WTC11 (cell line): ENCODE results near the gene JAKMIP1. TPM values are rescaled to one million over a fixed set of nuclear protein-coding genes. Genes with fewer than 3 reads are reported as not detected.

ENCODE experiments used
- ATAC-seq: fragments of 200-7000 bp; cut with Tn5 transposase; 2 replicates; pipeline ENCODE4 v1.10.0; 2021; ENCODE audit warnings: mild to moderate bottlenecking, moderate library complexity
- CTCF ChIA-PET: fragments of 300-600 bp; sonication (Branson Sonifier 250); formaldehyde crosslinking; loops from one replicate; lab custom pipeline; 2021; ENCODE audit warnings: antibody characterized with exemption; lab: Charles Lee
- POLR2A ChIA-PET: fragments of 350-600 bp; sonication (Branson Sonifier 250); formaldehyde crosslinking; loops from one replicate; lab custom pipeline; 2021; ENCODE audit warnings: antibody characterized with exemption; lab: Charles Lee
- DNase-seq: peaks from one replicate; pipeline ENCODE4 v3.0.0; 2021; ENCODE audit warnings: low spot score
- H3K27ac Mint-ChIP-seq: 2 replicates; pipeline ENCODE4 v1.8.0; 2021; ENCODE audit warnings: mixed read lengths
- H3K27me3 Mint-ChIP-seq: 2 replicates; pipeline ENCODE4 v1.8.0; 2021; ENCODE audit warnings: low read depth, mild to moderate bottlenecking, moderate library complexity, mixed read lengths
- H3K36me3 Mint-ChIP-seq: 2 replicates; pipeline ENCODE4 v1.8.0; 2021; ENCODE audit warnings: mixed read lengths
- H3K4me1 Mint-ChIP-seq: 2 replicates; pipeline ENCODE4 v1.8.0; 2022; ENCODE audit warnings: mixed read lengths
- H3K4me3 Mint-ChIP-seq: 2 replicates; pipeline ENCODE4 v1.8.0; 2021; ENCODE audit warnings: mild to moderate bottlenecking, moderate library complexity, mixed read lengths
- H3K9me3 Mint-ChIP-seq: 2 replicates; pipeline ENCODE4 v1.8.0; 2021; ENCODE audit warnings: mixed read lengths
- AR ChIP-seq: fragments of 250-450 bp; sonication (Bioruptor Pico); IDR thresholded peaks from 2 replicates; pipeline ENCODE4 v1.9.0; 2021; ENCODE audit warnings: mild to moderate bottlenecking
- ATF1 ChIP-seq: sonication (generic); formaldehyde crosslinking; IDR thresholded peaks from 2 replicates; pipeline ENCODE4 v1.8.1; 2023; ENCODE audit warnings: mild to moderate bottlenecking, moderate library complexity, missing genetic modification reagents
- CBFB ChIP-seq: sonication (generic); formaldehyde crosslinking; IDR thresholded peaks from 2 replicates; pipeline ENCODE4 v1.8.1; 2022; ENCODE audit warnings: mild to moderate bottlenecking, low read depth, missing genetic modification reagents
- CTCF ChIP-seq: fragments of 200-600 bp; IDR thresholded peaks from 2 replicates; pipeline ENCODE4 v1.8.0; 2022; ENCODE audit warnings: antibody characterized with exemption
- E2F5 ChIP-seq: sonication (generic); formaldehyde crosslinking; IDR thresholded peaks from 2 replicates; pipeline ENCODE4 v1.8.1; 2022; ENCODE audit warnings: mild to moderate bottlenecking, moderate library complexity, missing genetic modification reagents
- ELF4 ChIP-seq: sonication (generic); formaldehyde crosslinking; IDR thresholded peaks from 2 replicates; pipeline ENCODE4 v1.8.1; 2022; ENCODE audit warnings: low read depth, mild to moderate bottlenecking, moderate library complexity, missing genetic modification reagents
- ERG ChIP-seq: fragments of 250-450 bp; sonication (Bioruptor Pico); IDR thresholded peaks from 2 replicates; pipeline ENCODE4 v1.8.0; 2021; ENCODE audit warnings: mild to moderate bottlenecking
- FOXP1 ChIP-seq: sonication (generic); formaldehyde crosslinking; IDR thresholded peaks from 2 replicates; pipeline ENCODE4 v1.8.0; 2022; ENCODE audit warnings: missing genetic modification reagents, mild to moderate bottlenecking, moderate library complexity, borderline replicate concordance
- GTF2I ChIP-seq: fragments of 250-450 bp; sonication (Bioruptor Pico); conservative IDR thresholded peaks from 2 replicates; pipeline ENCODE4 v1.4.0; 2021; ENCODE audit warnings: mild to moderate bottlenecking
- HMGXB4 ChIP-seq: sonication (generic); formaldehyde crosslinking; IDR thresholded peaks from 2 replicates; pipeline ENCODE4 v1.8.1; 2023; ENCODE audit warnings: mild to moderate bottlenecking, moderate library complexity, missing genetic modification reagents
- JUN ChIP-seq: sonication (generic); formaldehyde crosslinking; IDR thresholded peaks from 2 replicates; pipeline ENCODE4 v1.8.0; 2023; ENCODE audit warnings: mild to moderate bottlenecking, missing genetic modification reagents
- PRRX2 ChIP-seq: fragments of 250-450 bp; sonication (Bioruptor Pico); IDR thresholded peaks from 2 replicates; pipeline ENCODE4 v1.8.0; 2021; ENCODE audit warnings: mild to moderate bottlenecking
- RELA ChIP-seq: sonication (generic); formaldehyde crosslinking; IDR thresholded peaks from 2 replicates; pipeline ENCODE4 v1.8.1; 2022; ENCODE audit warnings: missing genetic modification reagents, mild to moderate bottlenecking, borderline replicate concordance
- SMAD3 ChIP-seq: sonication (generic); formaldehyde crosslinking; IDR thresholded peaks from 2 replicates; pipeline ENCODE4 v1.8.0; 2022; ENCODE audit warnings: missing genetic modification reagents, mild to moderate bottlenecking, borderline replicate concordance
- ZBTB43 ChIP-seq: sonication (generic); formaldehyde crosslinking; IDR thresholded peaks from 2 replicates; pipeline ENCODE4 v1.8.1; 2023; ENCODE audit warnings: mild to moderate bottlenecking, missing genetic modification reagents
- ZNF232 ChIP-seq: sonication (generic); formaldehyde crosslinking; IDR thresholded peaks from 2 replicates; pipeline ENCODE4 v1.8.0; 2022; ENCODE audit warnings: mild to moderate bottlenecking, missing genetic modification reagents
- ZNF317 ChIP-seq: sonication (generic); formaldehyde crosslinking; IDR thresholded peaks from 2 replicates; pipeline ENCODE4 v1.8.1; 2023; ENCODE audit warnings: low read depth, mild to moderate bottlenecking, moderate library complexity, missing genetic modification reagents, borderline replicate concordance
- ZNF532 ChIP-seq: fragments of 250-450 bp; sonication (Bioruptor Pico); IDR thresholded peaks from 2 replicates; pipeline ENCODE4 v1.9.0; 2021; ENCODE audit warnings: mild to moderate bottlenecking, borderline replicate concordance
- total RNA-seq: library from RNA; stranded (reverse); gene quantifications from 3 replicates; pipeline ENCODE4 v1.2.3, GENCODE V29; 2021

Gene JAKMIP1
- total RNA-seq, 1 experiment from 2014 or later, result 4.0 TPM

GRCh38 chr4:6115746-6116586 lies 84.4 kb downstream of the JAKMIP1 start (continued):
- TF ChIP-seq FOXP1 (CRISPR knock-in tag) (no peak), GTF2I (no peak), HMGXB4 (CRISPR knock-in tag) (no peak), SMAD3 (CRISPR knock-in tag) (no peak), PRRX2 (CRISPR knock-in tag) (no peak), ZNF532 (CRISPR knock-in tag) (no peak), ZBTB43 (CRISPR knock-in tag) (no peak), CBFB (no peak), ZNF232 (CRISPR knock-in tag) (no peak), ERG (CRISPR knock-in tag) (no peak), ZNF317 (CRISPR knock-in tag) (no peak), ATF1 (CRISPR knock-in tag) (no peak), JUN (CRISPR knock-in tag) (no peak), CTCF (no peak)

- H3K27me3 Mint-ChIP-seq, result peaks cover 6% of the 10 kb centered on the region
- H3K9me3 Mint-ChIP-seq, result no peaks in the 10 kb centered on the region
- no peak for DNase-seq
- no peaks in the 10 kb centered on the region for H3K36me3 Mint-ChIP-seq
- CTCF ChIA-PET, result no interaction called here
- peaks cover 43% of the 10 kb centered on the region for H3K4me1 Mint-ChIP-seq
- no peak for ATAC-seq
- no peak overlapping the region for H3K27ac Mint-ChIP-seq
- POLR2A ChIA-PET, result no interaction called here
- H3K4me3 Mint-ChIP-seq, result no peak overlapping the region
- TF ChIP-seq AR (CRISPR knock-in tag) (no peak), ZBTB43 (CRISPR knock-in tag) (no peak), E2F5 (no peak), ELF4 (CRISPR knock-in tag) (no peak), RELA (CRISPR knock-in tag) (no peak)
Observed at GRCh38 chr4:6115342-6115741, 85.0 kb downstream of the JAKMIP1 start.
